ENCODE results near the gene FGFR2.

FGFR2 gene

DNA sequence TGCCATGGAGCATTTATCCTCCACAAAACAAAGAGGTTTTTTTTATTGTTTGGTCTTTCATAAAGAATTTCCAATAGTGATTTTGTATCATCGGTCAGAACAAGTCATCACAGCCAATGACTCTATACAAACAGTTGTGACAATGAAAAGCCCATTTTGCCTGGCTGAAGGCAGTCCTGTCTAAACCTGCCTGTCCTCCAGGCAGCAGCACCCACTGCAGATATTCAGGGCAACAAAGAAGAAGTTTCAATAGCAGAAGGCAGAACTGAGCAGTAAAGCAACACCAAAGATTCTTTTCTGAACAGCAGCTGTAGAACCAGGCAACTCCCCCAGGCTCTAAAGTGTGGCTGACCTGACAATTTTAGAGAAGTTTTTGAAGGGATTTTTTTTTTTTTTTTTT lies 169.4 kb downstream of the FGFR2 start:
- no peaks in the 10 kb centered on the region for H3K4me1 ChIP-seq (ENCODE audit: control insufficient read depth in 1 of 2, insufficient read depth in 1 of 2, low read depth in 1 of 2, low read length in 1 of 2)
- no peaks in the 10 kb centered on the region for H3K9me3 ChIP-seq
- H3K27ac ChIP-seq: no peak overlapping the region
- TF ChIP-seq, protein P1, sequence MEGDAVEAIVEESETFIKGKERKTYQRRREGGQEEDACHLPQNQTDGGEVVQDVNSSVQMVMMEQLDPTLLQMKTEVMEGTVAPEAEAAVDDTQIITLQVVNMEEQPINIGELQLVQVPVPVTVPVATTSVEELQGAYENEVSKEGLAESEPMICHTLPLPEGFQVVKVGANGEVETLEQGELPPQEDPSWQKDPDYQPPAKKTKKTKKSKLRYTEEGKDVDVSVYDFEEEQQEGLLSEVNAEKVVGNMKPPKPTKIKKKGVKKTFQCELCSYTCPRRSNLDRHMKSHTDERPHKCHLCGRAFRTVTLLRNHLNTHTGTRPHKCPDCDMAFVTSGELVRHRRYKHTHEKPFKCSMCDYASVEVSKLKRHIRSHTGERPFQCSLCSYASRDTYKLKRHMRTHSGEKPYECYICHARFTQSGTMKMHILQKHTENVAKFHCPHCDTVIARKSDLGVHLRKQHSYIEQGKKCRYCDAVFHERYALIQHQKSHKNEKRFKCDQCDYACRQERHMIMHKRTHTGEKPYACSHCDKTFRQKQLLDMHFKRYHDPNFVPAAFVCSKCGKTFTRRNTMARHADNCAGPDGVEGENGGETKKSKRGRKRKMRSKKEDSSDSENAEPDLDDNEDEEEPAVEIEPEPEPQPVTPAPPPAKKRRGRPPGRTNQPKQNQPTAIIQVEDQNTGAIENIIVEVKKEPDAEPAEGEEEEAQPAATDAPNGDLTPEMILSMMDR (IDR thresholded peaks at IDR 0.05): no peak
- H3K27me3 ChIP-seq: no peaks in the 10 kb centered on the region
- no peaks in the 10 kb centered on the region for H3K36me3 ChIP-seq
- H3K4me3 ChIP-seq (ENCODE audit: low read depth in 1 of 2, low read length in 1 of 2): no peak overlapping the region

Data from neutrophil (primary cell).